ENCODE data around the gene CYP24A1. TPM values are rescaled to one million over a fixed set of nuclear protein-coding genes. Genes with fewer than 3 reads are reported as not detected.

Gene CYP24A1
- total and polyA plus RNA-seq, 11 donors, result not detected

- TF ChIP-seq POLR2A (IDR thresholded peaks at IDR 0.05) (no peak), CTCF (IDR thresholded peaks at IDR 0.05) (no peak)
- no peak overlapping the region for H3K27ac ChIP-seq
- no peaks in the 10 kb centered on the region for H3K27me3 ChIP-seq
- peaks cover 0 to 39% (median 16%) of the 10 kb centered on the region in 12 donors for H3K4me1 ChIP-seq
- 79 to 97% (median 87%) methylated on average over 1 of the region's 1 CpG for WGBS, 4 donors
- H3K36me3 ChIP-seq, result peaks cover 0 to 32% (median 20%) of the 10 kb centered on the region in 9 donors
- intact Hi-C loops (cut with DNase I), result no loop called here
- ATAC-seq (no peak), DNase-seq (no peak)
- H3K4me3 ChIP-seq, result no peak overlapping the region
- H3K9me3 ChIP-seq, result no peaks in the 10 kb centered on the region
These were observed 38.4 kb upstream of the CYP24A1 start for GRCh38 chr20:54212226-54212625.

- intact Hi-C loops (cut with DNase I), result loop anchor here in 2 of 10 donors (10.0 kb wide), 1 partner anchor 635 kb away; no protein-coding TSS in a partner anchor
- Histone ChIP-seq H3K4me3 (peak overlapping the region in 11 of 12 donors; percentile 68 to 99 (median 91)), H3K27ac (peak overlapping the region in 2 of 12 donors; percentile 97 to 100), H3K9me3 (no peaks in the 10 kb centered on the region), H3K4me1 (peaks cover 0 to 39% (median 16%) of the 10 kb centered on the region in 12 donors), H3K27me3 (no peaks in the 10 kb centered on the region), H3K36me3 (peaks cover 0 to 4% (median 0%) of the 10 kb centered on the region in 9 donors)
- DNase-seq, result no peak
- WGBS, 4 donors, result 76 to 80% (median 79%) methylated on average over 5 of the region's 5 CpGs
- ATAC-seq, result no peak
- no peak for TF ChIP-seq POLR2A (IDR thresholded peaks at IDR 0.05)
- TF ChIP-seq CTCF (IDR thresholded peaks at IDR 0.05), result peak in 2 of 12 donors; percentile 4 to 5
These were observed 35.5 kb upstream of the CYP24A1 start for GRCh38 chr20:54209216-54209813.

GRCh38 chr20:54208548-54209176, 34.9 kb upstream of the CYP24A1 start:
- peak overlapping the region in 11 of 12 donors; percentile 94 to 100 (median 98) for H3K27ac ChIP-seq
- H3K4me1 ChIP-seq, result peaks cover 0 to 35% (median 17%) of the 10 kb centered on the region in 12 donors
- no peaks in the 10 kb centered on the region for H3K9me3 ChIP-seq
- no peak for TF ChIP-seq POLR2A (IDR thresholded peaks at IDR 0.05)
- no peak for TF ChIP-seq CTCF (IDR thresholded peaks at IDR 0.05)
- DNase-seq, result no peak
- ATAC-seq, result peak in 2 of 4 donors; percentile 3
- no peaks in the 10 kb centered on the region for H3K27me3 ChIP-seq
- intact Hi-C loops (cut with DNase I), result loop anchor here in 2 of 10 donors (10.0 kb wide), 1 partner anchor 634 kb away; no protein-coding TSS in a partner anchor
- peaks cover 0 to 4% (median 0%) of the 10 kb centered on the region in 9 donors for H3K36me3 ChIP-seq
- peak overlapping the region; percentile 68 to 99 (median 93) for H3K4me3 ChIP-seq
- WGBS, 4 donors, result 2 to 5% (median 3%) methylated on average over 13 to 15 of the region's 15 CpGs

All from heart left ventricle (tissue), 16 donors.